Endodermal cell (in vitro differentiated cells): ENCODE measurements around the gene CTDSP1. TPM values are rescaled to one million over a fixed set of nuclear protein-coding genes. Genes with fewer than 3 reads are reported as not detected.

Experiments used
- DNase-seq: peaks from one replicate; pipeline ENCODE4 v3.0.0-alpha.2; 2017
- H3K27ac ChIP-seq: 2 replicates; pipeline ENCODE4 v1.5.1; 2013; ENCODE audit warnings: mild to moderate bottlenecking, low read depth, low read length, moderate library complexity
- H3K27me3 ChIP-seq: 2 replicates; pipeline ENCODE4 v1.6.1; 2013; ENCODE audit warnings: mild to moderate bottlenecking, low read length, moderate library complexity; ENCODE audit not compliant: insufficient read depth, control insufficient read depth, poor library complexity, severe bottlenecking
- H3K36me3 ChIP-seq: 2 replicates; pipeline ENCODE4 v1.7.0; 2013; ENCODE audit warnings: mild to moderate bottlenecking, low read length, moderate library complexity; ENCODE audit not compliant: control insufficient read depth, insufficient read depth
- H3K4me1 ChIP-seq: one replicate; pipeline ENCODE4 v1.7.0; 2013; ENCODE audit warnings: low read length; ENCODE audit not compliant: control insufficient read depth, insufficient read depth
- H3K4me3 ChIP-seq: 2 replicates; pipeline ENCODE4 v1.5.1; 2013; ENCODE audit warnings: mild to moderate bottlenecking, low read length, moderate library complexity
- H3K9ac ChIP-seq: 2 replicates; pipeline ENCODE4 v1.6.1; 2013; ENCODE audit warnings: mild to moderate bottlenecking, low read length, moderate library complexity; ENCODE audit not compliant: poor library complexity, severe bottlenecking; ENCODE audit errors: extremely low read depth
- H3K9me3 ChIP-seq: 2 replicates; pipeline ENCODE4 v1.6.1; 2013; ENCODE audit warnings: mild to moderate bottlenecking, low read length, moderate library complexity; ENCODE audit not compliant: control insufficient read depth
- H3K27ac Mint-ChIP-seq: 2 replicates; pipeline ENCODE4 v1.8.0; 2020; ENCODE audit warnings: mixed read lengths
- H3K27me3 Mint-ChIP-seq: 2 replicates; pipeline ENCODE4 v1.8.0; 2021; ENCODE audit warnings: mild to moderate bottlenecking, mixed read lengths; ENCODE audit not compliant: insufficient read depth
- H3K36me3 Mint-ChIP-seq: 2 replicates; pipeline ENCODE4 v1.8.0; 2020; ENCODE audit warnings: low read depth, mixed read lengths
- H3K4me1 Mint-ChIP-seq: 2 replicates; pipeline ENCODE4 v1.8.0; 2020; ENCODE audit warnings: mixed read lengths
- H3K4me3 Mint-ChIP-seq: 2 replicates; pipeline ENCODE4 v1.8.0; 2020; ENCODE audit warnings: mild to moderate bottlenecking, moderate library complexity, mixed read lengths
- H3K9me3 Mint-ChIP-seq: 2 replicates; pipeline ENCODE4 v1.8.0; 2020; ENCODE audit warnings: mild to moderate bottlenecking, mixed read lengths
- WGBS, 2 experiments: methylation state at CpG; one replicate each; pipeline versions ENCODE4 v1.1.5 to v1.1.7; 2013; ENCODE audit warnings: missing lambda C conversion rate in 2 of 2, mixed read lengths in 1 of 2; ENCODE audit not compliant: insufficient coverage in 1 of 2, insufficient read length in 1 of 2; 5-methylcytosine and 5-hydroxymethylcytosine counted together
- total RNA-seq, 2 donors: library from RNA; stranded (reverse); fragmentation: NEBNext Ultra II Directional in 1 of 2; extraction: Animal tissue kit (Norgen Biotek cat#: 25700) in 1 of 2; gene quantifications; 2 replicates in 1 of 2; 3 replicates in 1 of 2; pipeline ENCODE4 v1.2.1, GENCODE V29; 2021
- TF ChIP-seq, protein P1 (sequence below): fragments of 200-600 bp; sonication (generic); conservative IDR thresholded peaks from 2 replicates; pipeline ENCODE4 v1.5.0; 2021; ENCODE audit warnings: antibody characterized with exemption, mild to moderate bottlenecking

Gene CTDSP1
- total RNA-seq, 2 donors from 2014 or later: 66.8 to 123 TPM

DNA sequence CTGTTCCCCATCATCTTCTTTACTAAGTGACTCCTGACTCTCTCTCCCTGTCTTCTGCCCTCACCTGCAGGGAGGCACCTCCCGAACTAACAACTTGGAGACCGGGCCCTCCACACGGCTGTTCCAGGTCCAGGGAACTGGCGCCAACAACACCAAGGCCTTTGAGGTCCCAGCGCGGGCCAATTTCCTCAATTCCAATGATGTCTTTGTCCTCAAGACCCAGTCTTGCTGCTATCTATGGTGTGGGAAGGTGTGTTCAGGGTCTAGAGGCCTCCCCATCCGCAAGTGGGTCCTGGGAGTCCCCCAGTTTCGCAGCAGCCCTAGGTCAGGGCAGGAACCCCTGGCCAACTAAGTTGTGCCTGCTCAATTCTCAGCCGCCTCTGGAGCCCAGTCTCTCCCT is 34.8 kb downstream of the CTDSP1 start:
- peaks cover 29% of the 10 kb centered on the region for H3K36me3 Mint-ChIP-seq
- Histone ChIP-seq H3K9ac (no peak overlapping the region), H3K9me3 (no peaks in the 10 kb centered on the region), H3K36me3 (peaks cover 10% of the 10 kb centered on the region), H3K27me3 (no peaks in the 10 kb centered on the region), H3K4me3 (no peak overlapping the region), H3K4me1 (no peaks in the 10 kb centered on the region), H3K27ac (no peak overlapping the region)
- no peak overlapping the region for H3K4me3 Mint-ChIP-seq
- H3K27me3 Mint-ChIP-seq: no peaks in the 10 kb centered on the region
- H3K4me1 Mint-ChIP-seq: no peaks in the 10 kb centered on the region
- 91 to 100% methylated on average over 2 to 9 of the region's 9 CpGs for WGBS, 2 experiments
- no peak for DNase-seq
- TF ChIP-seq, protein P1, sequence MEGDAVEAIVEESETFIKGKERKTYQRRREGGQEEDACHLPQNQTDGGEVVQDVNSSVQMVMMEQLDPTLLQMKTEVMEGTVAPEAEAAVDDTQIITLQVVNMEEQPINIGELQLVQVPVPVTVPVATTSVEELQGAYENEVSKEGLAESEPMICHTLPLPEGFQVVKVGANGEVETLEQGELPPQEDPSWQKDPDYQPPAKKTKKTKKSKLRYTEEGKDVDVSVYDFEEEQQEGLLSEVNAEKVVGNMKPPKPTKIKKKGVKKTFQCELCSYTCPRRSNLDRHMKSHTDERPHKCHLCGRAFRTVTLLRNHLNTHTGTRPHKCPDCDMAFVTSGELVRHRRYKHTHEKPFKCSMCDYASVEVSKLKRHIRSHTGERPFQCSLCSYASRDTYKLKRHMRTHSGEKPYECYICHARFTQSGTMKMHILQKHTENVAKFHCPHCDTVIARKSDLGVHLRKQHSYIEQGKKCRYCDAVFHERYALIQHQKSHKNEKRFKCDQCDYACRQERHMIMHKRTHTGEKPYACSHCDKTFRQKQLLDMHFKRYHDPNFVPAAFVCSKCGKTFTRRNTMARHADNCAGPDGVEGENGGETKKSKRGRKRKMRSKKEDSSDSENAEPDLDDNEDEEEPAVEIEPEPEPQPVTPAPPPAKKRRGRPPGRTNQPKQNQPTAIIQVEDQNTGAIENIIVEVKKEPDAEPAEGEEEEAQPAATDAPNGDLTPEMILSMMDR: no peak
- H3K27ac Mint-ChIP-seq: no peak overlapping the region
- H3K9me3 Mint-ChIP-seq: no peaks in the 10 kb centered on the region

- Histone ChIP-seq H3K27ac (no peak overlapping the region), H3K4me3 (no peak overlapping the region), H3K4me1 (no peaks in the 10 kb centered on the region), H3K9ac (no peak overlapping the region), H3K36me3 (peaks cover 11% of the 10 kb centered on the region), H3K27me3 (no peaks in the 10 kb centered on the region), H3K9me3 (no peaks in the 10 kb centered on the region)
- Mint-ChIP-seq H3K4me3 (no peak overlapping the region), H3K27ac (no peak overlapping the region), H3K4me1 (no peaks in the 10 kb centered on the region), H3K27me3 (no peaks in the 10 kb centered on the region), H3K9me3 (no peaks in the 10 kb centered on the region), H3K36me3 (peaks cover 29% of the 10 kb centered on the region)
- WGBS, 2 experiments: 87 to 93% methylated on average over 4 to 11 of the region's 11 CpGs
- peak; percentile 38 for DNase-seq
- TF ChIP-seq, protein P1: no peak
Measured at GRCh38 chr2:218435003-218435982, 35.6 kb downstream of the CTDSP1 start.

- Histone ChIP-seq H3K27ac (no peak overlapping the region), H3K36me3 (peaks cover 11% of the 10 kb centered on the region), H3K4me1 (no peaks in the 10 kb centered on the region), H3K9ac (no peak overlapping the region), H3K4me3 (no peak overlapping the region), H3K9me3 (no peaks in the 10 kb centered on the region), H3K27me3 (no peaks in the 10 kb centered on the region)
- no peaks in the 10 kb centered on the region for H3K27me3 Mint-ChIP-seq
- WGBS, 2 experiments: 91 to 96% methylated on average over 4 to 5 of the region's 5 CpGs
- no peak for DNase-seq
- H3K4me1 Mint-ChIP-seq: no peaks in the 10 kb centered on the region
- no peaks in the 10 kb centered on the region for H3K9me3 Mint-ChIP-seq
- H3K36me3 Mint-ChIP-seq: peaks cover 35% of the 10 kb centered on the region
- H3K27ac Mint-ChIP-seq: no peak overlapping the region
- TF ChIP-seq, protein P1: no peak
- H3K4me3 Mint-ChIP-seq: no peak overlapping the region
Measured at GRCh38 chr2:218436992-218437391, 37.3 kb downstream of the CTDSP1 start.
